PC-9 (cell line): ENCODE results near the gene CELF2. TPM values are rescaled to one million over a fixed set of nuclear protein-coding genes. Genes with fewer than 3 reads are reported as not detected.

Source experiments
- BruUV-seq: library from RNA; stranded (reverse); fragments of 400-500 nt; replicated peaks from 2 replicates; lab custom pipeline; 2021; lab: Mats Ljungman, UMichigan
- CTCF ChIA-PET: fragments of 300-600 bp; sonication (Branson Sonifier 250); formaldehyde crosslinking; loops from one replicate; lab custom pipeline; 2022; ENCODE audit warnings: antibody characterized with exemption; lab: Charles Lee
- POLR2A ChIA-PET: fragments of 300-600 bp; sonication (Branson Sonifier 250); formaldehyde crosslinking; loops from one replicate; lab custom pipeline; 2022; ENCODE audit warnings: antibody characterized with exemption; ENCODE audit not compliant: unreplicated experiment; lab: Charles Lee
- DNase-seq, 2 experiments: peaks; one replicate each; pipeline versions ENCODE4 v3.0.0 to v3.0.0-alpha.2; 2015 to 2022; ENCODE audit warnings: mixed read lengths in 1 of 2
- H2AFZ ChIP-seq: fragments of 200-600 bp; sonication (generic); 2 replicates; pipeline ENCODE4 v1.8.1; 2017; ENCODE audit warnings: antibody characterized with exemption
- H3F3A ChIP-seq: fragments of 200-600 bp; sonication (generic); 2 replicates; pipeline ENCODE4 v1.8.1; 2017; ENCODE audit warnings: antibody characterized with exemption, mild to moderate bottlenecking, low read depth; ENCODE audit not compliant: insufficient read depth
- H3K27ac ChIP-seq: fragments of 200-600 bp; sonication (generic); 2 replicates; pipeline ENCODE4 v1.6.1; 2016; ENCODE audit warnings: mixed run types
- H3K27me3 ChIP-seq: fragments of 200-600 bp; sonication (generic); 2 replicates; pipeline ENCODE4 v1.6.1; 2016; ENCODE audit warnings: low read depth, mixed run types; ENCODE audit not compliant: insufficient read depth
- H3K36me3 ChIP-seq: fragments of 200-600 bp; sonication (generic); 2 replicates; pipeline ENCODE4 v1.6.1; 2016; ENCODE audit warnings: low read depth, mixed run types
- H3K4me1 ChIP-seq: fragments of 200-600 bp; sonication (generic); replicated peaks from 2 replicates; pipeline ENCODE4 v1.6.1; 2016; ENCODE audit warnings: mixed run types; ENCODE audit not compliant: insufficient read depth
- H3K4me2 ChIP-seq: fragments of 200-600 bp; sonication (generic); 2 replicates; pipeline ENCODE4 v1.6.1; 2017; ENCODE audit warnings: mixed run types
- H3K4me3 ChIP-seq: fragments of 200-600 bp; sonication (generic); 2 replicates; pipeline ENCODE4 v1.6.1; 2016; ENCODE audit warnings: mixed run types
- H3K79me2 ChIP-seq: fragments of 200-600 bp; sonication (generic); 2 replicates; pipeline ENCODE4 v1.6.1; 2017; ENCODE audit warnings: low read depth, mixed run types
- H3K9me2 ChIP-seq: fragments of 200-600 bp; sonication (generic); 2 replicates; pipeline ENCODE4 v1.8.1; 2017; ENCODE audit warnings: mild to moderate bottlenecking; ENCODE audit not compliant: insufficient read depth
- H3K9me3 ChIP-seq: fragments of 200-600 bp; sonication (generic); 2 replicates; pipeline ENCODE4 v1.8.1; 2016; ENCODE audit warnings: low read depth; ENCODE audit not compliant: insufficient read depth
- H4K20me1 ChIP-seq: fragments of 200-600 bp; sonication (generic); 2 replicates; pipeline ENCODE4 v1.8.1; 2017; ENCODE audit not compliant: insufficient read depth
- CTCF ChIP-seq: fragments of 200-600 bp; sonication (generic); conservative IDR thresholded peaks from 2 replicates; pipeline ENCODE4 v1.6.1; 2017; ENCODE audit warnings: mixed run types, antibody characterized with exemption, mild to moderate bottlenecking, moderate library complexity
- EZH2 ChIP-seq: fragments of 200-600 bp; sonication (generic); IDR thresholded peaks from 2 replicates; pipeline ENCODE4 v1.8.0; 2017; ENCODE audit warnings: antibody characterized with exemption, low read depth
- intact Hi-C: fragments of 100-400 bp; cut with micrococcal nuclease; formaldehyde crosslinking; loops from one replicate; pipeline ENCODE4 v1.10.0; 2022; ENCODE audit not compliant: unreplicated experiment
- total RNA-seq: library from RNA; stranded (reverse); gene quantifications from 2 replicates; pipeline ENCODE4 v1.2.3, GENCODE V29; 2021

Gene CELF2
- total RNA-seq, 1 experiment from 2014 or later: not detected

- H3K27me3 ChIP-seq: peaks cover 25% of the 10 kb centered on the region
- H4K20me1 ChIP-seq: no peaks in the 10 kb centered on the region
- H3K4me1 ChIP-seq: no peaks in the 10 kb centered on the region
- H3K79me2 ChIP-seq: no peaks in the 10 kb centered on the region
- no peaks in the 10 kb centered on the region for H3K9me2 ChIP-seq
- no peaks in the 10 kb centered on the region for H3K36me3 ChIP-seq
- no peak overlapping the region for H3K4me2 ChIP-seq
- TF ChIP-seq CTCF (no peak), EZH2 (no peak)
- no TSS peak for BruUV-seq
- ChIA-PET CTCF (no interaction called here), POLR2A (no interaction called here)
- no peak overlapping the region for H2AFZ ChIP-seq
- H3K27ac ChIP-seq: no peak overlapping the region
- H3K9me3 ChIP-seq: no peaks in the 10 kb centered on the region
- no peaks in the 10 kb centered on the region for H3F3A ChIP-seq
- no peak for DNase-seq
- intact Hi-C loops: no loop called here
- H3K4me3 ChIP-seq: no peak overlapping the region
Measured at GRCh38 chr10:11108356-11108755, 90.7 kb downstream of the CELF2 start.

- Histone ChIP-seq H3K9me3 (no peaks in the 10 kb centered on the region), H3K4me3 (no peak overlapping the region), H3K27me3 (peaks cover 25% of the 10 kb centered on the region), H3K27ac (no peak overlapping the region), H4K20me1 (no peaks in the 10 kb centered on the region), H2AFZ (no peak overlapping the region), H3F3A (no peaks in the 10 kb centered on the region), H3K9me2 (no peaks in the 10 kb centered on the region), H3K79me2 (no peaks in the 10 kb centered on the region), H3K4me1 (no peaks in the 10 kb centered on the region), H3K36me3 (no peaks in the 10 kb centered on the region), H3K4me2 (no peak overlapping the region)
- CTCF ChIA-PET: no interaction called here
- TF ChIP-seq EZH2 (no peak), CTCF (no peak)
- POLR2A ChIA-PET: no interaction called here
- BruUV-seq: no TSS peak
- intact Hi-C loops: no loop called here
- no peak for DNase-seq
Measured at GRCh38 chr10:11109590-11109989, 91.9 kb downstream of the CELF2 start.

- DNase-seq: no peak
- Histone ChIP-seq H3K27ac (no peak overlapping the region), H4K20me1 (no peaks in the 10 kb centered on the region), H3F3A (no peaks in the 10 kb centered on the region), H3K9me3 (no peaks in the 10 kb centered on the region), H3K36me3 (no peaks in the 10 kb centered on the region), H3K4me3 (no peak overlapping the region), H3K9me2 (no peaks in the 10 kb centered on the region), H2AFZ (no peak overlapping the region), H3K4me1 (no peaks in the 10 kb centered on the region), H3K79me2 (no peaks in the 10 kb centered on the region), H3K4me2 (no peak overlapping the region), H3K27me3 (peaks cover 31% of the 10 kb centered on the region)
- POLR2A ChIA-PET: no interaction called here
- no TSS peak for BruUV-seq
- CTCF ChIA-PET: no interaction called here
- intact Hi-C loops: no loop called here
- TF ChIP-seq CTCF (no peak), EZH2 (no peak)
Measured at GRCh38 chr10:11110539-11110938, 92.9 kb downstream of the CELF2 start.
